ENCODE results near the gene ACBD4.
A peak's percentile ranks its signal among the peaks of the same experiment; 100 is the strongest.

ACBD4 gene, protein sequence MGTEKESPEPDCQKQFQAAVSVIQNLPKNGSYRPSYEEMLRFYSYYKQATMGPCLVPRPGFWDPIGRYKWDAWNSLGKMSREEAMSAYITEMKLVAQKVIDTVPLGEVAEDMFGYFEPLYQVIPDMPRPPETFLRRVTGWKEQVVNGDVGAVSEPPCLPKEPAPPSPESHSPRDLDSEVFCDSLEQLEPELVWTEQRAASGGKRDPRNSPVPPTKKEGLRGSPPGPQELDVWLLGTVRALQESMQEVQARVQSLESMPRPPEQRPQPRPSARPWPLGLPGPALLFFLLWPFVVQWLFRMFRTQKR
- total RNA-seq: 16.7 to 34.2 (median 25.0) reads per million in 4 experiments

DNA sequence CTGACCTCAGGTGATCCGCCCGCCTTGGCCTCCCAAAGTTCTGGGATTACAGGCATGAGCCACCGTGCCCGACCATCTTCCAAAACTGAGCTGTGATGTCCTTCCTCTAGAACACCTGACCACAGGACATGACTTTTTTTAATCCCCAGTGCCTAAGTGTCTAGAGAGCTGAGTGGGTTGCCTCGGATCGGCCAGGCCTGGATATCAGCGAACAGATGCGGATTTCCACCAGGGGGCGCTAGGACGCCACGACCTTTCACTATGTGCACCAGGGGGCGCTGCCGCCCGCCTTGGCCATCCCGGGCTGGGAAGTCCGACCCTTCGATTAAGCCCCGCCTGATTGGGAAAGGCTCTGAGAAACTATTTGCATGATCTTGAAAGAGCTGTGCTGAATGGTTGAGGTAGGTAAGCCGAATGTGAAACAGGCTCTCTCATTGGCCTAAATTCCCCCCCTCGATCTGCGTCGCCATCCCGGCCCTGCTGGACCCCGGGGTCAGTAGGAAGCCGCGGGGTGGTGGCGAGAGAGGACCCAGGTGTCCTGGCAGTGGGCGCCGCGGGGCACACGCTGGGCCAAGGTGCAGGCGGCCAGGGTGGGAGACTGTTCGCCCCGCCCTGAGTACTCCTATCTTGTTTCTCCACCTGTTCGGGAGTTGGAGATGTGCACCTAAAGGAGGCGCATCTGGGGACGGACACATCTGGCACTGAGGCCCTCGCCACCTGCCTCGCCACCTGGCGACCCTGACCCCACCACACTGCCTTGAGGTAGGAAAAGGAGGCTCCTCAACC lies at the start of gene ACBD4:
Gene ACBD4 (plus strand): TSS at position 496 of the 786 bp plus-strand sequence. CDS start 458 bp downstream, outside the sequence.
- DNase-seq: peak; percentile 97

GRCh38 chr17:45086391-45086790 lies 49.1 kb upstream of the ACBD4 start:
- DNase-seq: no peak

DNA sequence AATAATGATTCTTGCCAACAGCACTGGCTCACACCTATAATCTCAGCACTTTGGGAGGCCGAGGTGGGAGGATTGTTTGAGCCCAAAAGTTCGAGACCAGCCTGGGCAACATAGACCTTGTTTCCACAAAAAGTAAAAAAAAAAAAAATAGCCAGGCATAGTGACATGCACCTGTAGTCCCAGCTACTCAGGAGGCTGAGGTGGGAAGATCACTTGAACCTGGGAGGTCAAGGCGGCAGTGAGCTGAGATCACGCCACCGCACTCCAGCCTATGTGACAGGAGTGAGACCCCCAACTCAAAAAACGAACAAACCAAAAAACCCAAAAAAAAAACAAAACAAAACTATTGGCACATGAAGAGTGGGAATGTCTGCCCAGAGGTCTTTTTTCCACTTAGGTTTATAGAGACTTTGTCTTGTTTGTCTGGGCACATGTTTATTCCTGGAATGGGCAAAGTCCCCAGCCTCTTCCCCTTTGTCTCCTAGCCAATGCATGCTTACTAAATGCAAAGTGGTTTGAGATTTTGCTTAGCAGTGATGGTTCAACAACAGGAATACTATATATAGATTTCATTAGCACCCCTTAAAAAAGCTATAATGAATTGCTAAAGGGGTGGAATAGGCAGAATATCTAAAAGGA lies 48.5 kb upstream of the ACBD4 start:
- DNase-seq: no peak

DNA sequence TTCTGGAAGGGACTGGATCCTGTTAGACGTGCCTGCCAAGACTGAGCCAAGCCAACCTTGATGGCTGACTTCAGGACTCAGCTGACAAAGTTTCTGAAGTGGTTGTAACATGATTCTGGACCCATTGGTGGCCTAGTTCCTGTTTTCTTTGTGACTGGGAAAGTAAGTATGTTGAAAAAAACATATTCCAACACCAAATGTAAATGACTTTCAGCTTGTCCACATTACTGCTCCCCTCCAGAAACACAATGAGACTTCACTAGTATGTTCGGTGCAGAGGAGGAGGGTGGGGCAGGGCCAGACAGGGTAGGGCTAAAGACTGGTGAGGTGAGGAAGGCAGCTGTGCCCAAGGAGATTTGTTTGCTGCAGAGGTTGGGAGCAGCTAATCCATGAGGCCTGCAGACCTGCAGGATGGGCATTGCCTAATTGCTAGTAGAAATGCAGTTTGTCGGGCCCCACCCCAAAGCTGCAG lies 47.9 kb upstream of the ACBD4 start:
- DNase-seq: no peak

- no peak for DNase-seq
Measured at GRCh38 chr17:45087978-45088377, 47.5 kb upstream of the ACBD4 start.

- no peak for DNase-seq
Measured at GRCh38 chr17:45088741-45089140, 46.7 kb upstream of the ACBD4 start.

DNA sequence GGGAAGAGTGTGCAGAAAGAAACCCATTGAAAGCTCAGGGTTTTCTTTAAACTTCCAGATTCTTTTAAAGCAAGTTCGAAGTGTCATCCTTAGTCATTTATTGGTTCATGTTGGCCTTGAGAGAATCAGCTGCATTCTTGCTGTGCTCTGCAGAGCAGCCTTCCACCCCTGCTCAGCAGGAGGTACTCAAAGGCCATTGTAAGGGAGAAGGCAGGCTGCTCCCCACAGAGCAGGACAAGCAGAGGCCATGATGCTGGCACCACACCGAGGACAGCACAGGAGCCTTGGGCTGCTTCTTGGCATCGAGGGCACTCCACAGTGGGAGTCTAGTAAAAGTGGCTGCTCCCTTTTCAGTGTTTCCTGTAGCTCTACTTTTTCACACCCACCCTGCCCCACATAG lies 44.8 kb upstream of the ACBD4 start:
- DNase-seq: no peak

DNA sequence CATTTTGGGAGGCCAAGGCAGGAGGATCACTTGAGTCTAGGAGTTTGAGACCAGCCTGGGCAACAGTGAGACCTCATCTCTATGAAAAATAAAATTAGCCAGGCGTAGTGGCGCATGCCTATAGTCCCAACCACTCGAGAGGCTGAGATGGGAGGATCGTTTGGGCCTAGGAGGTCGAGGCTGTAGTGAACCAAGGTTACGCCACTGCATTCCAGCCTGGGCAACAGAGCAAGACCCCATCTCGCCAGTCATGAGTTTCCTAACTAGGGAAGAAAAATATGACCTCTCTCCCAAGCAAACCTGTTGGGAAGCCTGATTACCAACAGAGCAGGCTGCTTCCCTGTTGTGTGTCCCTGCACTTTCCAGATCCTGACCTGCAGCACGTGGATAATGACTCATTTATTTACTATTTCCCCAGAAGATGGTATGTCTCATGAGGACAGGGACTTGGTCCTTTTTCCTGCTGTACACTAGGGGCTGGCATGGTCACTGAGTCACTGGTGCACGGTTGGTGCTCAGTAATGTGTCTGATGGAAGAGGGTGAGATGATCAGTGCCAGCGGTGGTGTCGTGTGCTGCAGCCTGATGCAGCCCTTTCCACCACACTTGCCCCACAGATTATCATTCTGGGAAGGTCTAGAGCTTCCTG lies 43.6 kb upstream of the ACBD4 start:
- no peak for DNase-seq

GRCh38 chr17:45092911-45093430 lies 42.5 kb upstream of the ACBD4 start:
- no peak for DNase-seq

GRCh38 chr17:45093444-45094110 lies 41.9 kb upstream of the ACBD4 start:
- DNase-seq: no peak

GRCh38 chr17:45096141-45096540 lies 39.3 kb upstream of the ACBD4 start:
- no peak for DNase-seq

GRCh38 chr17:45096926-45097325 lies 38.6 kb upstream of the ACBD4 start:
- DNase-seq: no peak

DNA sequence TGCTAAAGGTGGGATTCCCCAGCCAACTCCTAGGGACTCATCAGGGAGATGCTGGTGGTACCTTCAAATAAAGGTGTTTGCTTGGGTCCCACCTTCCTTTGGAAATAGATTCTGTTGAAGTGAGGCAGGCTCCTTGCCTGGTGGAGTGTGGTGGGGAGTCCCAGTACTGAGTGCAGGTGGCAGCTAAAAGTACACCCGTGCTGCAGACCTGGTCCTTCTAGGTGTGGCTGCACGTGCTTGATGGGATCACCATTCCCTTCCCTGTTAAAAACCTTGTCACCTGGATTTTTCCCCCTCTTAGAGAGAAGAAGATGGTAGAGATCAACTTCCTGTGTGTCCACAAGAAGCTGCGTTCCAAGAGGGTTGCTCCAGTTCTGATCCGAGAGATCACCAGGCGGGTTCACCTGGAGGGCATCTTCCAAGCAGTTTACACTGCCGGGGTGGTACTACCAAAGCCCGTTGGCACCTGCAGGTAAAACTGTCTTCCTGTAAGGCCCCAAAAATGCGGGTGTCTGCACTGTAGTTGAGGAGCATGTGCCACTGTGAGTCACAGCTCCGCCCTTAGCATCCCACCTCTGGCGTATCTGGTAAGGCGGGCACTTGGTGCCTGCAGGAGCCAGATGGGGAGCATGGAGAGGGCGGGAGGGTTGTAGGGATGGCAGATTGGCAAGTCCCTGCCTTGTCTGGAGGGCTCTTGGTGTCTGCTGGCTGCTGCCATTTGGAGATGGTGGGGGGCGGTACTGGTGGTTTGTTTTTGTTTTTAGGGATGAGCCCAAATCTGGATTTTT lies 37.2 kb upstream of the ACBD4 start:
- DNase-seq: no peak

- peak; percentile 62 for DNase-seq
Measured at GRCh38 chr17:45098869-45099616, 36.4 kb upstream of the ACBD4 start.

DNA sequence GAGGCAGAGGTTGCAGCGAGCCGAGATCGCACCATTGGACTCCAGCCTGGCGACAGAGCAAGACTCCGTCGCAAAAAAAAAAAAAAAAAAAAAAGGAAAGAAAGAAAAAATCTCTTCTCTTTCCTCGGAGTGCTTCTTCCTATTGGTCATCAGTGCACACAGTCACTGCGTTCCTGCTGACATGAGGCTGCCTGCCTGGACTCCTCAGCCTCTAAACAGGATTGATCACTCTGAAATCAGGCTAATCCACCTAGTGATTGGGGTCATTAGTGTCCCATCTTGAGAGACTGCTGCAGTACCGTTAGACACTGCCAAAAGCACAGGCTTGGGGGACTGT lies 34.0 kb upstream of the ACBD4 start:
- DNase-seq: no peak

GRCh38 chr17:45101883-45102811 lies 33.3 kb upstream of the ACBD4 start:
- no peak for DNase-seq

DNA sequence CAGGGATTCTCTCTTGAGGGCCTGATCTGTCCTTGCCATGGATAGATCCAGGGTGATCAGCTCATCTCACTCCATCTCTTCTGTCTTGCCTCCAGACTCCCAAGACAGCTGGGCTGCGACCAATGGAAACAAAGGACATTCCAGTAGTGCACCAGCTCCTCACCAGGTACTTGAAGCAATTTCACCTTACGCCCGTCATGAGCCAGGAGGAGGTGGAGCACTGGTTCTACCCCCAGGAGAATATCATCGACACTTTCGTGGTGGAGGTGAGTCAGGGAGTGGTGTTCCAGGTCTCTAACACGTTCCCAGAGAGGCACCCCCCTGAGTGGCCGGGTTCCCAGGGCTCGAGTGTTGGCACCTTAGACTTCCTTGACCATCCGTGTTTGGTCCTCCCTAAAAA lies 32.6 kb upstream of the ACBD4 start:
- DNase-seq: no peak

DNA sequence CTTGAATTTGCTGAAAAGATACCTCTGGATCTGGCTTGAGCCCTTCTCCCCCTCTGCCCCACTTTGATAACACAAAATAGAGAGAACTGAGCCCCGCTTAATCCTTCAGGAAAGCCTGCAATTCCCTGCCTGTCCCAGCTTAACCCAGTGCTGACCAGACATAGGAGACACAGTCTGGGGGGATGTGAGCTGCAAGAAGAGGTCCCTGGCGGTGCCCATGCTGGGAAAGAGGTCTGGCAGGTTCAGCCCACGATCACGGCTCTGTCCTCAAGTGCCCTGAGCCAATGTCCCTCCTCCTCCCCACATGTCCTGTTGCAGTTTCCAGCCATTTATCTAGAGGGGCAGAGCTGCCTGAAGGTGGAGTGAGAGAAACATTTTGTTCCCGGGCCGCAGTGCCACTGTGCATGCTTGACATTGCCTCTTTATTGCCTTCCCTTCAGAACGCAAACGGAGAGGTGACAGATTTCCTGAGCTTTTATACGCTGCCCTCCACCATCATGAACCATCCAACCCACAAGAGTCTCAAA lies 32.2 kb upstream of the ACBD4 start:
- DNase-seq: no peak

DNA sequence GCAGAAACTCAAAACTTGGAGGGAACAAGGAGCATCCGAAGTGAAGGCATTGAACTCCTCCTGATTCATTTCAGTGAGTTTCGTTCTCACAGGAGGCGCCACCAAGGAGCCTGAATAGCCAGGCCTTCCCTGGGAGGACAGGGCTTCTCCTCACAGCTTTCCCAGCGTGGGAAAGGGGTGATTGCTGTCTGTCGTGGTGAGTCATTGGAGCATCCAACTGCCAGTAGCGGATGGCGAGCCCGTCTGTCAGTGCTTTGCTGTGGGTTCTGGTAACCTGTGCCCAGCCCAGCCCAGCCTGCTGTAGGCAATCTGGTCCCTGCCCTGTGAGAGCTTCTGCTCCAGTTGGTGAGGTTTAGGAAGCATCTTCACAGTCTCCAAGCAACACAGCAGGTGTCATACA lies 31.5 kb upstream of the ACBD4 start:
- DNase-seq: no peak

All from effector CD8-positive, alpha-beta T cell (primary cell).